ENCODE data around the gene RASL11B.

- no peak for TF ChIP-seq CTCF (IDR thresholded peaks at IDR 0.05; ENCODE audit: poor library complexity)
- no peak for TF ChIP-seq EZH2 (IDR thresholded peaks at IDR 0.05; ENCODE audit: borderline replicate concordance)
- TF ChIP-seq EZH2phosphoT487 (IDR thresholded peaks at IDR 0.05; ENCODE audit: low read depth, severe bottlenecking, unreplicated experiment) = no peak
These were observed 7.5 kb downstream of the RASL11B start for GRCh38 chr4:52869656-52870055.

Data from hepatocyte (in vitro differentiated cells).